Amniotic stem cell (primary cell): ENCODE results near the gene ALPI.

Experiments used
- DNase-seq: peaks from one replicate; lab custom pipeline; 2025; lab: John Stamatoyannopoulos, UW

Gene ALPI

GRCh38 chr2:232501794-232502390 lies 45.9 kb downstream of the ALPI start:
- DNase-seq, result no peak

DNA sequence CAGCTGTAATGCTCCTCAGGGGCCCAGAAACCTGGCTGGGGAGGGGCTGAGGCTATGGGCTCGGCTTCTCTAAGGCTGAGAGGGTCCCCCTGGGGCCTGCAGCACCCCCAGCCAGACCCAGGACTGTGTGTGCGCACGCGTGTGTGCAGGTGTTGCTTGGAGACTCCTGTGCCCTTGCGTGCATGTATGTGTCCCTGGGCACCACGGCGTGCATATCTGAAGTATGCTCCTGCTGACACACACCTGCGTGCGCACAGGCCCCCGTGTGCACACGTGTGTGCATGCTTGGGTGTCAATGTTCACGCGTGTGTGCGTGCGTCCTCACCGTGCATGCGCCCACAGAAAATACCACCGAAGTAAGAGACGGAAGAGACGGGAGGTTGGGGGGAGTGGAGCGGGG lies 46.6 kb downstream of the ALPI start:
- no peak for DNase-seq

- DNase-seq, result no peak
Measured at GRCh38 chr2:232502911-232503808, 47.2 kb downstream of the ALPI start.

GRCh38 chr2:232503809-232504323 lies 47.9 kb downstream of the ALPI start:
- no peak for DNase-seq

- DNase-seq, result no peak
Measured at GRCh38 chr2:232504438-232504837, 48.5 kb downstream of the ALPI start.

DNA sequence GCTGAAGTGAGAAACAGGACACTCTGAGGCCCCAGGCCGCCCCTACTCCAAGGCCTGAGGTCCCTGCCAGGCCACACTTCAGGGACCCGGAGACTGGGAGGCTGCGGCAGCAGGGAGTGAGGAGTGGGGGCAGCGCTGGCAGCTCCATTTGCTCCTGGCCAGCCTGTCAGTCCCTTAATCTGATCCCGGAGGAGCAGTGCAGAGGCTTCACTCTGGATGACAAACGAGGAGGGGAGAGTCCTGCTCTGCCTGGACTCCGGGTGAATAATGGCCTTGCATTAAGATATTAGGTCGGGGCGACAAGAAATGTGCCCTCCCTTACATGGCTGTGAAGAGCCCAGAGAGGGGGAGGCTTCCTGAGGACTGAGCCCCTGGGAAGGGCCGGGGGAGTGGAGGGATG lies 49.9 kb downstream of the ALPI start:
- DNase-seq, result no peak

GRCh38 chr2:232506709-232507108 lies 50.8 kb downstream of the ALPI start:
- no peak for DNase-seq

GRCh38 chr2:232508251-232508650 lies 52.3 kb downstream of the ALPI start:
- DNase-seq, result no peak
